Transverse colon (tissue), 4 donors: ENCODE data around the gene CDK19. TPM values are rescaled to one million over a fixed set of nuclear protein-coding genes. Genes with fewer than 3 reads are reported as not detected.

ENCODE experiments used
- DNase-seq: peaks from one replicate; pipeline ENCODE4 v3.0.0-alpha.2; 2019
- H3K27ac ChIP-seq, 4 donors: fragments of 200-600 bp; sonication (generic); 2 replicates each; pipeline ENCODE4 v1.5.1; 2016 to 2018; ENCODE audit warnings: inconsistent platforms in 4 of 4
- H3K27me3 ChIP-seq: fragments of 200-600 bp; sonication (generic); 2 replicates; pipeline ENCODE4 v1.5.1; 2017; ENCODE audit warnings: inconsistent platforms
- H3K36me3 ChIP-seq, 4 donors: fragments of 200-600 bp; sonication (generic); 2 replicates each; pipeline ENCODE4 v1.5.1; 2017 to 2019; ENCODE audit warnings: inconsistent platforms in 4 of 4
- H3K4me1 ChIP-seq, 4 donors: fragments of 200-600 bp; sonication (generic); 2 replicates each; pipeline ENCODE4 v1.5.1; 2017 to 2020; ENCODE audit warnings: inconsistent platforms in 4 of 4
- H3K4me3 ChIP-seq, 4 donors: fragments of 200-600 bp; sonication (generic); 1 replicate in 1 of 4; 2 replicates in 3 of 4; pipeline versions ENCODE4 v1.5.1 to v1.6.1; 2017 to 2019; ENCODE audit warnings: inconsistent platforms in 4 of 4
- H3K9me3 ChIP-seq, 2 donors: fragments of 200-600 bp; sonication (generic); 2 replicates each; pipeline ENCODE4 v1.5.1; 2017 to 2019; ENCODE audit warnings: inconsistent platforms in 2 of 2
- CTCF ChIP-seq, 5 experiments: fragments of 200-600 bp in 3 of 5; fragments of 450-650 bp in 2 of 5; sonication (generic) in 3 of 5; IDR thresholded peaks; 1 replicate in 2 of 5; 2 replicates in 3 of 5; pipeline ENCODE4 v1.5.1; 2016 to 2017; ENCODE audit warnings: antibody characterized with exemption in 5 of 5, inconsistent platforms in 3 of 5, mild to moderate bottlenecking in 2 of 5, moderate library complexity in 1 of 5
- EP300 ChIP-seq: sonication (generic); formaldehyde crosslinking; IDR thresholded peaks from one replicate; pipeline ENCODE4 v1.6.1; 2017; ENCODE audit warnings: antibody characterized with exemption, low read depth
- POLR2A ChIP-seq: fragments of 450-650 bp; IDR thresholded peaks from one replicate; pipeline ENCODE4 v1.6.1; 2016; ENCODE audit warnings: antibody characterized with exemption, mild to moderate bottlenecking, moderate library complexity
- POLR2AphosphoS5 ChIP-seq, 3 donors: sonication (generic); formaldehyde crosslinking; IDR thresholded peaks; one replicate each; pipeline ENCODE4 v1.6.1; 2016; ENCODE audit warnings: antibody characterized with exemption in 3 of 3
- WGBS, 2 donors: methylation state at CpG; one replicate each; pipeline ENCODE4 v1.1.5; 2018; ENCODE audit warnings: low coverage in 1 of 2; 5-methylcytosine and 5-hydroxymethylcytosine counted together
- in situ Hi-C, 4 donors: fragments of 200-750 bp; cut with MboI; loops; one replicate each; pipeline versions ENCODE4 v1.15.0 to v1.15.1; 2017; ENCODE audit warnings: low sequenced_read_pairs in 3 of 4, low pct_ligation_motif_present in 1 of 4, low pct_unique_long_range_greater_than_20kb in 1 of 4
- intact Hi-C: fragments of 100-400 bp; cut with DNase I; formaldehyde crosslinking; loops from one replicate; pipeline ENCODE4 v1.15.1; 2023; ENCODE audit warnings: low total_unique reads
- total RNA-seq, 4 donors: library from RNA; depleted of rRNA; stranded (reverse); fragments of >200 nt; gene quantifications; one replicate each; pipeline ENCODE4 v1.1.0, GENCODE V29; 2016

CDK19 gene
- total RNA-seq, 4 donors from 2014 or later = 7.0 to 18.6 (median 14.7) TPM

GRCh38 chr6:110858016-110858415, 42.7 kb upstream of the CDK19 start:
- 97 to 100% methylated on average over 1 to 21 of the region's 21 CpGs for WGBS, 2 donors
- DNase-seq = no peak
- intact Hi-C loops = no loop called here
- Histone ChIP-seq H3K4me3 (no peak overlapping the region), H3K27me3 (no peaks in the 10 kb centered on the region), H3K4me1 (no peaks in the 10 kb centered on the region), H3K27ac (no peak overlapping the region), H3K36me3 (no peaks in the 10 kb centered on the region), H3K9me3 (no peaks in the 10 kb centered on the region)
- TF ChIP-seq POLR2AphosphoS5 (IDR thresholded peaks at IDR 0.05) = no peak
- TF ChIP-seq POLR2A = no peak
- TF ChIP-seq CTCF (IDR thresholded peaks at IDR 0.05) = no peak
- TF ChIP-seq EP300 = no peak
- in situ Hi-C loops = no loop called here

- H3K27ac ChIP-seq = no peak overlapping the region
- no peak for DNase-seq
- WGBS, 2 donors = 93 to 94% methylated on average over 3 of the region's 3 CpGs
- H3K36me3 ChIP-seq = no peaks in the 10 kb centered on the region
- H3K9me3 ChIP-seq = no peaks in the 10 kb centered on the region
- H3K4me3 ChIP-seq = no peak overlapping the region
- H3K27me3 ChIP-seq = no peaks in the 10 kb centered on the region
- H3K4me1 ChIP-seq = no peaks in the 10 kb centered on the region
- intact Hi-C loops = no loop called here
- in situ Hi-C loops = no loop called here
- TF ChIP-seq EP300 (no peak), POLR2A (no peak), POLR2AphosphoS5 (IDR thresholded peaks at IDR 0.05) (no peak), CTCF (IDR thresholded peaks at IDR 0.05) (no peak)
Measured at GRCh38 chr6:110856296-110856695, 41.0 kb upstream of the CDK19 start.

- in situ Hi-C loops = no loop called here
- intact Hi-C loops = no loop called here
- no peak for DNase-seq
- 74 to 80% methylated on average over 1 to 5 of the region's 5 CpGs for WGBS, 2 donors
- TF ChIP-seq POLR2AphosphoS5 (IDR thresholded peaks at IDR 0.05) (no peak), EP300 (no peak), CTCF (IDR thresholded peaks at IDR 0.05) (no peak), POLR2A (no peak)
- H3K4me1 ChIP-seq = no peaks in the 10 kb centered on the region
- no peak overlapping the region for H3K27ac ChIP-seq
- H3K36me3 ChIP-seq = no peaks in the 10 kb centered on the region
- H3K9me3 ChIP-seq = no peaks in the 10 kb centered on the region
- no peaks in the 10 kb centered on the region for H3K27me3 ChIP-seq
- no peak overlapping the region for H3K4me3 ChIP-seq
Measured at GRCh38 chr6:110853754-110854477, 38.6 kb upstream of the CDK19 start.

- no peaks in the 10 kb centered on the region for H3K36me3 ChIP-seq
- H3K27me3 ChIP-seq = no peaks in the 10 kb centered on the region
- 98 to 99% methylated on average over 2 of the region's 2 CpGs for WGBS, 2 donors
- H3K4me1 ChIP-seq = no peaks in the 10 kb centered on the region
- TF ChIP-seq EP300 (no peak), POLR2AphosphoS5 (IDR thresholded peaks at IDR 0.05) (no peak), POLR2A (no peak), CTCF (IDR thresholded peaks at IDR 0.05) (no peak)
- H3K9me3 ChIP-seq = no peaks in the 10 kb centered on the region
- DNase-seq = no peak
- intact Hi-C loops (no loop called here), in situ Hi-C loops (no loop called here)
- no peak overlapping the region for H3K27ac ChIP-seq
- H3K4me3 ChIP-seq = no peak overlapping the region
Measured at GRCh38 chr6:110852773-110853172, 37.5 kb upstream of the CDK19 start.
